Heart left ventricle (tissue), 13 donors: ENCODE results near the gene CASZ1.

ENCODE experiments used
- POLR2A ChIP-seq, 2 donors: fragments of 450-650 bp; IDR thresholded peaks; one replicate each; pipeline ENCODE4 v1.6.1; 2017; ENCODE audit warnings: antibody characterized with exemption in 2 of 2, mild to moderate bottlenecking in 2 of 2, moderate library complexity in 2 of 2
- TF ChIP-seq, protein P1 (sequence below), 12 donors: fragments of 200-600 bp; sonication (generic) in 4 of 12; IDR thresholded peaks; one replicate each; pipeline versions ENCODE4 v1.5.0 to v1.8.0; 2018 to 2022; ENCODE audit warnings: antibody characterized with exemption in 12 of 12, mild to moderate bottlenecking in 5 of 12
- donor health status: ischemic (EF 13 %, LVEDD 7.1; RV severe dilation, severe dysfunction).
- donor health status: DM: no; HTN: yes; CAD: no.
- donor health status: DM: no; HTN: no; CAD: no.
- donor health status: ischemic (EF 25% LVEDD 6.9; RV normal size, moderate dysfunction).
- donor health status: ischemic (EF 25% LVEDD 5.7; RV mildly dilated, moderate dysfunction).
- donor health status: ischemic (EF 35%, LVEDD 5.7; RV mildly dilated, moderate dysfunction).
- donor health status: nonischemic (EF 11% LVEDD 7.7; RV severe dilation, severe dysfunction).
- donor health status: DM: yes; HTN: yes; CAD: no.
- donor health status: PGD.
- donor health status: ischemic (EF 29% LVEDD 5.4; RV normal size, mild dysfunction).
- donor health status: nonischemic (EF 23%, LVEDD 6.1; RV moderate dilation, normal function).

DNA sequence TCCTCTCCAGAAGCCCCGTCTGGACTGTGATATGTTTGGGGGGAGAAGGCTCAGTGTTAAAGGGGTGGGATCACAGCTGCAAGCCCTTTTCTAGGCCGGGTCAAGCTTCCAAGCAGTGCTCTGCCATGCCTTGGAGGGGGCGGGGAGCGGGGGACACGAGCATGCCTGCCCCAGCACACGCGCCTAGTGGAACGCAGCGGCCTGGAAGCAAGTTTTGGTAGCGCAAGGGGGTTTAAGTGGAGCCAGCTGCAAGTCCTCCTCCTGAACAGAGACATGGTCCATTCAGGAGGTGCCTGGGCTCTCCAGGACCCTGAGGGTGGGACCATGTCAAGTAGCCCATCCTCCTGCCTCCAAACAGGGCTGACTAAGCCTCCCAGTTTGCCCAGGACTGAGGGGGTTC lies 112.2 kb downstream of the CASZ1 start:
- TF ChIP-seq, protein P1, sequence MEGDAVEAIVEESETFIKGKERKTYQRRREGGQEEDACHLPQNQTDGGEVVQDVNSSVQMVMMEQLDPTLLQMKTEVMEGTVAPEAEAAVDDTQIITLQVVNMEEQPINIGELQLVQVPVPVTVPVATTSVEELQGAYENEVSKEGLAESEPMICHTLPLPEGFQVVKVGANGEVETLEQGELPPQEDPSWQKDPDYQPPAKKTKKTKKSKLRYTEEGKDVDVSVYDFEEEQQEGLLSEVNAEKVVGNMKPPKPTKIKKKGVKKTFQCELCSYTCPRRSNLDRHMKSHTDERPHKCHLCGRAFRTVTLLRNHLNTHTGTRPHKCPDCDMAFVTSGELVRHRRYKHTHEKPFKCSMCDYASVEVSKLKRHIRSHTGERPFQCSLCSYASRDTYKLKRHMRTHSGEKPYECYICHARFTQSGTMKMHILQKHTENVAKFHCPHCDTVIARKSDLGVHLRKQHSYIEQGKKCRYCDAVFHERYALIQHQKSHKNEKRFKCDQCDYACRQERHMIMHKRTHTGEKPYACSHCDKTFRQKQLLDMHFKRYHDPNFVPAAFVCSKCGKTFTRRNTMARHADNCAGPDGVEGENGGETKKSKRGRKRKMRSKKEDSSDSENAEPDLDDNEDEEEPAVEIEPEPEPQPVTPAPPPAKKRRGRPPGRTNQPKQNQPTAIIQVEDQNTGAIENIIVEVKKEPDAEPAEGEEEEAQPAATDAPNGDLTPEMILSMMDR (IDR thresholded peaks at IDR 0.05) = no peak
- no peak for TF ChIP-seq POLR2A (IDR thresholded peaks at IDR 0.05)
